ENCODE data around the gene EHMT1.

DNA sequence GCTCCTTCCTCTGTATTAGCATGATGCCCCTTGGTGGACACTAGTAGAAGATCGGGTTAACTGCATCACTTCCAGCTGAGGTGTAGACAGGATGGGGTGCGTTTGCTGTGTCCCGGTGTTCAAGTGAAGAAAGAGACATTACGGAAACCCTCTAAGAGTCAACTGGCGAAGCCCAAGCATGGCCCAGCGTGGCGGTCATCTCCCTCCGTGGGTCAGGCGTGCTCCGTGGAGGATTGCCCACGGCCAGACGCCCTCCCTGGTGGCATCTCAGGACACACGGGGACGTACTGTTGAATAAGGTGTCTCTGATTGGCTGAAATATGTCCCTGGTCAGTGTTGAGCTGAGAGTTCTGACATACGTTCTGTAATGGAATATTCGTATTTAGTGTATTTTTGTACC lies 139.3 kb downstream of the EHMT1 start:
- no peak for TF ChIP-seq POLR2A (IDR thresholded peaks at IDR 0.05; ENCODE audit: low read depth, low read length)
- no peak for TF ChIP-seq POLR2AphosphoS5 (IDR thresholded peaks at IDR 0.05; ENCODE audit: low read depth, low read length)
